Measurements from ENCODE around the gene NEURL2.

The NEURL2 gene

DNA sequence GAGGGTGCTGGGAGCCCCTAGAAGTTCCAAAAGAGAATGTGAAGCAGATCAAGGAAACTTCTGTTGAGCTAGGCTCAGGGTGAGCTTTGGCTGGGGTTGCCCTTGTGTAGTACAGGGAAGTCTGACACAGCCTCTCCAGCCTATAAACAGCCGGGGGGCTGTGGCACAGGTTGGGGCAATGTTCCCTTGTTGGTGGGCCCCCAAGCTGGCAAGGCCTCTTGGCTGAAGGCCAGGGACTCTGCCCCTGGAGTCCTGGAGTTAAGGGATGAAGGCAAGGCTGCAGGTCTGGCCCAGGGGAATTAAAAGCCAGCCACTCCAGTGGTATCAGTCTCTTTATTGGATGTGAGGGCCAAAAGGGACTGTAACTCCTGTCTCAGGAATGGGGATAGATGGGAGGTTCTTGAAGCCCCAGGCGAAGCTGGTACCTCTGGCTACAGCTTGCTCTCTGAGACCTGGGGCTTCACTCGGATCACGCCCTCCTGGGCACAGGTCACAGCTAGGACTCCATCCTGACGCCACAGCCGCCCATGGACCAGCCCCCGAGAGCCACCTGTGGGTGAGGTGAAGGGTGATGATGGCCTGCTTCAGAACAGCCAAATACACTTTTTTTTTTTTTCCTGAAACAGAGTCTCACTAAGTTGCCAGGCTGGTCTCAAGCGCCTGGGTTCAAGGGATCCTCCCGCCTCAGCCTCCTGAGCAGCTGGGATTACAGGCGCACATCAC, 49.4 kb downstream of the NEURL2 start:
- DNase-seq (ENCODE audit: low read depth in 2 of 2) = no peak

DNA sequence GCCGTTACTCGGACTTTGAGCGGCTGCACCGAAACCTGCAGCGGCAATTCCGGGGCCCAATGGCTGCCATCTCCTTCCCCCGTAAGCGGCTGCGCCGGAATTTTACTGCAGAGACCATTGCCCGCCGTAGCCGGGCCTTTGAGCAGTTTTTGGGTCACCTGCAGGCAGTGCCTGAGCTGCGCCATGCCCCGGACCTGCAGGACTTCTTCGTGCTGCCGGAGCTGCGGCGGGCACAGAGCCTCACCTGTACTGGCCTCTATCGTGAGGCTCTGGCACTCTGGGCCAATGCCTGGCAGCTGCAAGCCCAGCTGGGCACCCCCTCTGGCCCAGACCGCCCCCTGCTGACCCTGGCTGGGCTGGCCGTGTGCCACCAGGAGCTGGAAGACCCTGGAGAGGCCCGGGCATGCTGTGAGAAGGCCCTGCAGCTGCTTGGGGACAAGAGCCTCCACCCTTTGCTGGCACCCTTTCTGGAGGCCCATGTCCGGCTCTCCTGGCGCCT, 50.3 kb downstream of the NEURL2 start:
- no peak for DNase-seq (ENCODE audit: low read depth in 2 of 2)
